GM21576 (cell line): ENCODE measurements around the gene POLR1C.
A peak's percentile ranks its signal among the peaks of the same experiment; 100 is the strongest.
"Not testable (repeated sequence)": the region's sequence is repeated elsewhere in the genome, so short reads cannot be mapped to it uniquely, and the experiment has no call there.

ENCODE experiments used
- ATAC-seq: cut with Tn5 transposase; IDR thresholded peaks from one replicate; pipeline ENCODE4 v1.9.1; 2021; ENCODE audit warnings: mild to moderate bottlenecking, moderate library complexity; ENCODE audit not compliant: unreplicated experiment

POLR1C gene

GRCh38 chr6:43492673-43493072 lies 24.2 kb upstream of the POLR1C start:
- ATAC-seq: no peak

DNA sequence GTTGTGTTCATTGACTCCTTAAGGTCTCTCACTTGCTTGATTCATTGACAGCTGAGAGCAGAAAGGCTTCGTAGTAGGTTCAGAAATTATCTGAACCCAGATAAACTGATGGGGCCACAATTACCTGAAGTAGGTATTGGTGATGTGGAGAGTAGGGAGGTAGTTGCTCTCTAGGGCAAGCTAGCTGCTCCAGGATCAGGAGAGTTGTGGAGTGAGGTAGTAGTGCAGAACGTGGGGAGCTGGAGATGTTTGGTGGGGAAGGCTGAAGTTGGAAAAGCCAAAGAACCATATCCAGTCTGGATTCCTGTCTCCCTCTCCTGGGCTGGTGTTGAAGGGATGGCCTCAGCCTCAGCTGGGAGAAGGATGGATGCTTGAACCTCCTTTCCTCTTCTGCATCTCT lies 23.7 kb upstream of the POLR1C start:
- no peak for ATAC-seq

DNA sequence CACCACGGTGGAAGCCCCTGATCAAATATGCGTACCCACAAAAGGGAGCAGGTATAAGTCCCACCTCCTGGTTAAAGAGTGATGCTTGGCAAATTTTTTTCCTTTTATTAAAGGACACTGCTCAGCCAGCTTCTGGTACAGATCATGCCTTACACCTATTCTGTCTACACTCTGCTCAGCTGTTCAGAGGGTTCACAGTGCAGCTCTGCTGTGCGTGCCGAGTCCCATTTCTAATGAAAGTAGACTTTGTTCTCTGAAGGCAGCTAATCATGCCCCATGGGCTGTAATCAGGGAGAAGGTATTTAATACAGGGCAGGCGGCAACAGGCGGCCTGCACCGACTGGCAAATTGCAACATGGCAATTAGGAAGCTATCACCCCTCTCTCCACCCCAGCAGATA lies 23.1 kb upstream of the POLR1C start:
- no peak for ATAC-seq

- no peak for ATAC-seq
These were observed 22.6 kb upstream of the POLR1C start for GRCh38 chr6:43494321-43494720.

- ATAC-seq: no peak
These were observed 22.1 kb upstream of the POLR1C start for GRCh38 chr6:43494766-43495165.

- no peak for ATAC-seq
These were observed 21.4 kb upstream of the POLR1C start for GRCh38 chr6:43495409-43495941.

GRCh38 chr6:43496370-43497128 lies 20.3 kb upstream of the POLR1C start:
- ATAC-seq: no peak

- no peak for ATAC-seq
These were observed 19.8 kb upstream of the POLR1C start for GRCh38 chr6:43497129-43497396.

DNA sequence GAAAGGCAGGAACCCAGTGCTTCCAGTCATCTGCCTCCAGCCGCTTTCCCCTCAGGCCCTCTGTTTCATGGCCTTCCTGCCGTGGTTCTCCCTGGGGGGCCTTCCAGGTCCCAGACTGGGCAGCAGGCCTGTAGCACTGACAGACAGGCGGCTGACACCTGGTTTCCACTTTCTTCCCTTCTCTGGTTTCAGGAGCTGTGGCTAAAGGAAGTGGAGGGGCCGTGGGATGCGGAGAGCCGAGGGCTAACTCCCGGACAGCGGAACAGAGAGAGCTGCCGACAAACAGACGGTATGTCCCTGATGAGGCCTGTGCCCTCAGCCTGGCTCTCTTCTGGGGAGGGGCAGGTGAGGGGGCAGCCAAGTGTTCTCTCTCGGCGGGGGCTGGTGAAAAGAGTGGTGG lies 19.2 kb upstream of the POLR1C start:
- ATAC-seq: no peak

GRCh38 chr6:43498291-43498690 lies 18.6 kb upstream of the POLR1C start:
- not testable (repeated sequence) for ATAC-seq

GRCh38 chr6:43499028-43499815 lies 17.7 kb upstream of the POLR1C start:
- no peak for ATAC-seq

GRCh38 chr6:43500921-43501320 lies 16.0 kb upstream of the POLR1C start:
- ATAC-seq: no peak

DNA sequence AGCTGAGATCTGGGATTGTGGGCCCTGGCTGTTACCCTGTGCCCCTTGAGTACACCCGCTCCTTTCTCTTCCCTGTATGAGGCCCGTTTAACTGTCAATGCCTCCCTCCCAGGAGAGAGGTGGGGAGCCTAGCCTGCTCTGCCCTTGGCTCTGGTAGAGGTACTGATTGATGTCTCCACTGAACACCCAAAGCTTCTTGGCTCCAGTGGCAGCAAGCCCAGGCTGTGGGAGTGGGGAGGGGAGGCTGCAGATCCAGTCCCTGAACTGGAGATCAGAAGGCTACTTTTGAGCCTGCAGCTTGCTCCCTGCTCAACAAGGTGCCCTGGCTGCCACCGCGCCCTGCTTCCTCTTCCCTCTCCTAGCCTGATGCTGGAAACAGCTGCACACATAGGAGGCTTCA lies 14.2 kb upstream of the POLR1C start:
- no peak for ATAC-seq

GRCh38 chr6:43503443-43503842 lies 13.4 kb upstream of the POLR1C start:
- no peak for ATAC-seq

- no peak for ATAC-seq
These were observed 11.9 kb upstream of the POLR1C start for GRCh38 chr6:43504756-43505593.

- no peak for ATAC-seq
These were observed 11.2 kb upstream of the POLR1C start for GRCh38 chr6:43505718-43506117.

- no peak for ATAC-seq
These were observed 10.7 kb upstream of the POLR1C start for GRCh38 chr6:43506171-43506570.

GRCh38 chr6:43506667-43507471 lies 10.0 kb upstream of the POLR1C start:
- ATAC-seq: peak; percentile 54

- ATAC-seq: no peak
These were observed 8.3 kb upstream of the POLR1C start for GRCh38 chr6:43508481-43509141.
